OCI-LY7 (cell line): Measurements from ENCODE around the gene TGM5. TPM values are rescaled to one million over a fixed set of nuclear protein-coding genes. Genes with fewer than 3 reads are reported as not detected.

ENCODE experiments used
- BruUV-seq: library from RNA; stranded (reverse); fragments of 400-500 nt; replicated peaks from 2 replicates; lab custom pipeline; 2021; lab: Mats Ljungman, UMichigan
- CTCF ChIA-PET: fragments of 300-600 bp; sonication (Branson Sonifier 250); formaldehyde crosslinking; loops from one replicate; lab custom pipeline; 2022; ENCODE audit warnings: antibody characterized with exemption; ENCODE audit not compliant: unreplicated experiment; lab: Charles Lee
- POLR2A ChIA-PET: fragments of 300-600 bp; sonication (Branson Sonifier 250); formaldehyde crosslinking; loops from one replicate; lab custom pipeline; 2022; ENCODE audit warnings: antibody characterized with exemption; lab: Charles Lee
- DNase-seq: peaks from one replicate; pipeline ENCODE4 v3.0.0-alpha.2; 2015; ENCODE audit warnings: low spot score
- H2AFZ ChIP-seq: fragments of 200-600 bp; sonication (generic), shearing (Covaris generic); 2 replicates; pipeline ENCODE4 v1.6.1; 2014; ENCODE audit warnings: mild to moderate bottlenecking, antibody characterized with exemption, low read length, moderate library complexity
- H3K27ac ChIP-seq: fragments of 200-600 bp; sonication (generic); 2 replicates; pipeline ENCODE4 v1.5.1; 2014; ENCODE audit warnings: mixed run types, low read depth, mild to moderate bottlenecking, moderate library complexity, low read length, inconsistent platforms; ENCODE audit not compliant: poor library complexity, severe bottlenecking
- H3K36me3 ChIP-seq: fragments of 200-600 bp; sonication (generic); 2 replicates; pipeline ENCODE4 v1.6.1; 2014; ENCODE audit warnings: mild to moderate bottlenecking, antibody characterized with exemption, low read length, moderate library complexity, mixed read lengths; ENCODE audit not compliant: insufficient read depth
- H3K4me1 ChIP-seq: fragments of 200-600 bp; sonication (generic); 2 replicates; pipeline ENCODE4 v1.5.1; 2014; ENCODE audit warnings: mild to moderate bottlenecking, low read length; ENCODE audit not compliant: insufficient read depth, poor library complexity, severe bottlenecking
- H3K4me2 ChIP-seq: fragments of 200-600 bp; sonication (generic); 2 replicates; pipeline ENCODE4 v1.6.1; 2014; ENCODE audit warnings: mild to moderate bottlenecking, low read length
- H3K4me3 ChIP-seq: fragments of 200-600 bp; sonication (generic); 2 replicates; pipeline ENCODE4 v1.5.1; 2014; ENCODE audit warnings: mild to moderate bottlenecking, low read depth, low read length; ENCODE audit not compliant: poor library complexity, severe bottlenecking
- H3K79me2 ChIP-seq: fragments of 200-600 bp; sonication (generic); 2 replicates; pipeline ENCODE4 v1.6.1; 2016; ENCODE audit warnings: low read depth, mild to moderate bottlenecking, low read length, moderate library complexity, mixed read lengths; ENCODE audit not compliant: insufficient read depth
- H3K9me2 ChIP-seq: fragments of 200-600 bp; sonication (generic); 2 replicates; pipeline ENCODE4 v1.6.1; 2016; ENCODE audit warnings: mild to moderate bottlenecking, low read length, mixed read lengths; ENCODE audit not compliant: insufficient read depth
- H3K9me3 ChIP-seq: fragments of 200-600 bp; sonication (generic); 2 replicates; pipeline ENCODE4 v1.6.1; 2014; ENCODE audit warnings: mild to moderate bottlenecking, mixed run types, low read length, mixed read lengths
- H4K20me1 ChIP-seq: fragments of 200-600 bp; sonication (generic); 2 replicates; pipeline ENCODE4 v1.6.1; 2014; ENCODE audit warnings: mild to moderate bottlenecking, antibody characterized with exemption, low read length, moderate library complexity, mixed read lengths; ENCODE audit not compliant: insufficient read depth
- CTCF ChIP-seq: fragments of 200-600 bp; sonication (generic); conservative IDR thresholded peaks from 2 replicates; pipeline ENCODE4 v1.5.1; 2014; ENCODE audit warnings: mild to moderate bottlenecking, antibody characterized with exemption, low read length, moderate library complexity, mixed read lengths
- EZH2phosphoT487 ChIP-seq: fragments of 200-600 bp; sonication (generic); IDR thresholded peaks from 2 replicates; pipeline ENCODE4 v1.6.1; 2018; ENCODE audit warnings: low read depth, borderline replicate concordance, mild to moderate bottlenecking, mixed run types, antibody characterized with exemption, low read length, moderate library complexity, mixed read lengths
- intact Hi-C: fragments of 100-400 bp; cut with micrococcal nuclease; formaldehyde crosslinking; loops from one replicate; pipeline ENCODE4 v1.10.0; 2022; ENCODE audit not compliant: unreplicated experiment
- total RNA-seq, 2 experiments: library from RNA; depleted of rRNA in 1 of 2; stranded (reverse); fragments of >200 nt in 1 of 2; shearing (Covaris generic) in 1 of 2; gene quantifications; 2 replicates each; pipeline ENCODE4 v1.2.3, GENCODE V29; 2014 to 2022

The TGM5 gene
- total RNA-seq, 2 experiments from 2014 or later = not detected

GRCh38 chr15:43190178-43190577 is 76.5 kb downstream of the TGM5 start:
- ChIA-PET CTCF (no interaction called here), POLR2A (interaction anchor here (0.9 to 1.1 kb wide), 2 partner anchors 95 to 173 kb away, joined by 3 read pairs; no protein-coding TSS in a partner anchor)
- Histone ChIP-seq H2AFZ (no peak overlapping the region), H3K9me2 (no peaks in the 10 kb centered on the region), H3K4me1 (peaks cover 13% of the 10 kb centered on the region), H3K9me3 (no peaks in the 10 kb centered on the region), H3K4me3 (no peak overlapping the region), H4K20me1 (no peaks in the 10 kb centered on the region), H3K27ac (no peak overlapping the region), H3K4me2 (no peak overlapping the region), H3K36me3 (peaks cover 63% of the 10 kb centered on the region), H3K79me2 (peaks cover 18% of the 10 kb centered on the region; the same call in 1 of the 2 replicates)
- intact Hi-C loops = no loop called here
- TF ChIP-seq EZH2phosphoT487 (no peak), CTCF (no peak)
- no TSS peak for BruUV-seq
- no peak for DNase-seq

GRCh38 chr15:43189296-43189695 is 77.4 kb downstream of the TGM5 start:
- Histone ChIP-seq H3K36me3 (peaks cover 58% of the 10 kb centered on the region), H3K9me2 (no peaks in the 10 kb centered on the region), H3K79me2 (peaks cover 18% of the 10 kb centered on the region; the same call in 1 of the 2 replicates), H3K4me3 (no peak overlapping the region), H2AFZ (no peak overlapping the region), H4K20me1 (no peaks in the 10 kb centered on the region), H3K27ac (no peak overlapping the region), H3K4me1 (peaks cover 13% of the 10 kb centered on the region), H3K4me2 (no peak overlapping the region), H3K9me3 (no peaks in the 10 kb centered on the region)
- no TSS peak for BruUV-seq
- no peak for TF ChIP-seq EZH2phosphoT487
- no peak for TF ChIP-seq CTCF
- ChIA-PET POLR2A (no interaction called here), CTCF (no interaction called here)
- intact Hi-C loops = no loop called here
- no peak for DNase-seq

GRCh38 chr15:43187544-43188155 is 79.1 kb downstream of the TGM5 start:
- Histone ChIP-seq H3K9me3 (no peaks in the 10 kb centered on the region), H3K9me2 (no peaks in the 10 kb centered on the region), H3K79me2 (peaks cover 18% of the 10 kb centered on the region; the same call in 1 of the 2 replicates), H4K20me1 (no peaks in the 10 kb centered on the region), H3K36me3 (peaks cover 49% of the 10 kb centered on the region), H3K4me1 (peaks cover 13% of the 10 kb centered on the region), H3K27ac (no peak overlapping the region), H3K4me3 (peak overlapping the region; percentile 86), H3K4me2 (peak overlapping the region; percentile 77; the same call in 1 of the 2 replicates), H2AFZ (no peak overlapping the region)
- ChIA-PET CTCF (no interaction called here), POLR2A (interaction anchor here (0.7 kb wide), 1 partner anchor 935 kb away, joined by 5 read pairs; no protein-coding TSS in a partner anchor)
- peak; percentile 70 for DNase-seq
- intact Hi-C loops = no loop called here
- BruUV-seq = no TSS peak
- TF ChIP-seq EZH2phosphoT487 = no peak
- peak; percentile 82 for TF ChIP-seq CTCF
